22Rv1 (cell line): ENCODE results near the gene API5.

Experiments used
- CTCF ChIP-seq: fragments of 450-650 bp; IDR thresholded peaks from 2 replicates; pipeline ENCODE4 v1.5.1; 2017; ENCODE audit warnings: mild to moderate bottlenecking
- ZFX ChIP-seq: fragments of 450-650 bp; IDR thresholded peaks from 2 replicates; pipeline ENCODE4 v1.6.1; 2017; ENCODE audit warnings: antibody characterized with exemption, borderline replicate concordance

GRCh38 chr11:43376065-43376464 is 64.3 kb downstream of the API5 start:
- TF ChIP-seq CTCF (no peak), ZFX (no peak)
